OCI-LY3 (cell line): ENCODE data around the gene MRPL12.
"Not testable (repeated sequence)": the region's sequence is repeated elsewhere in the genome, so short reads cannot be mapped to it uniquely, and the experiment has no call there.

Experiments used
- EZH2phosphoT487 ChIP-seq: fragments of 200-600 bp; shearing (Covaris generic); IDR thresholded peaks from 2 replicates; pipeline ENCODE4 v1.6.1; 2018; ENCODE audit warnings: antibody characterized with exemption, mixed run types, low read depth
- TF ChIP-seq, protein P1 (sequence below): fragments of 200-600, 300-600 bp; sonication (generic); IDR thresholded peaks from 2 replicates; pipeline ENCODE4 v1.5.1; 2014; ENCODE audit warnings: antibody characterized with exemption, low read length, low read depth

DNA sequence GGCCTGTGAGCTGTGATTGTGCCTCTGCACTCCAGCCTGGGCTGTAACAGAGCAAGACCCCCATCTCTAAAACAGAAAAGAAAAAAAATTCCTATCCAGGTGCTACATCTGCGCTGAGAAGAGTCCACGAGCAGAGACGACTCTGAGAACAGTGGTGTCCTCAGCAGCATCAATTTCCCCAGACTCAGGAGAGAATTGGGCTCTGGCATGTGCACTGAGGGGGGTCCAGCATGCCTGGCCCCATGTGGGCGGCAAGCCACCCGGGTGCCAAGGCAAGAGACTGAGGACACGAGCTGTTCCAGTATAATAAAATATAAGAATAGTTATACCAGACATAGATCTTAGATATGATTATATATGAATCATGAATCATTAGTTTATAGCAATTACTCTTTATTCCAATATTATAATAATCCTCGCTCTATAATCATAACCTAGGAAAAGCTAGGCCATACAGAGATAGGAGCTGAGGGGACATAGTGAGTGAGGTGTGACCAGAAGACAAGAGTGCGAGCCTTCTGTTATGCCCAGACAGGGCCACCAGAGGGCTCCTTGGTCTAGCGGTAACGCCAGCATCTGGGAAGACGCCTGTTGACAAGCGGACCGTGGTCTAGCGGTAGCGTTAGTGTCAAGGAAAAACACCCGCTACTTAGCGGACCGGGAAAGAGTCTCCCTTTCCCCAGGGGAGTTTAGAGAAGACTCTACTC lies 27.5 kb upstream of the MRPL12 start:
- TF ChIP-seq EZH2phosphoT487: not testable (repeated sequence)
- TF ChIP-seq, protein P1, sequence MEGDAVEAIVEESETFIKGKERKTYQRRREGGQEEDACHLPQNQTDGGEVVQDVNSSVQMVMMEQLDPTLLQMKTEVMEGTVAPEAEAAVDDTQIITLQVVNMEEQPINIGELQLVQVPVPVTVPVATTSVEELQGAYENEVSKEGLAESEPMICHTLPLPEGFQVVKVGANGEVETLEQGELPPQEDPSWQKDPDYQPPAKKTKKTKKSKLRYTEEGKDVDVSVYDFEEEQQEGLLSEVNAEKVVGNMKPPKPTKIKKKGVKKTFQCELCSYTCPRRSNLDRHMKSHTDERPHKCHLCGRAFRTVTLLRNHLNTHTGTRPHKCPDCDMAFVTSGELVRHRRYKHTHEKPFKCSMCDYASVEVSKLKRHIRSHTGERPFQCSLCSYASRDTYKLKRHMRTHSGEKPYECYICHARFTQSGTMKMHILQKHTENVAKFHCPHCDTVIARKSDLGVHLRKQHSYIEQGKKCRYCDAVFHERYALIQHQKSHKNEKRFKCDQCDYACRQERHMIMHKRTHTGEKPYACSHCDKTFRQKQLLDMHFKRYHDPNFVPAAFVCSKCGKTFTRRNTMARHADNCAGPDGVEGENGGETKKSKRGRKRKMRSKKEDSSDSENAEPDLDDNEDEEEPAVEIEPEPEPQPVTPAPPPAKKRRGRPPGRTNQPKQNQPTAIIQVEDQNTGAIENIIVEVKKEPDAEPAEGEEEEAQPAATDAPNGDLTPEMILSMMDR: peak; percentile 21; the same call in 1 of the 2 replicates
